Naive thymus-derived CD8-positive, alpha-beta T cell (primary cell): ENCODE data around the gene VPS35L. TPM values are rescaled to one million over a fixed set of nuclear protein-coding genes. Genes with fewer than 3 reads are reported as not detected.
A peak's percentile ranks its signal among the peaks of the same experiment; 100 is the strongest.

Experiments used
- ATAC-seq, 2 donors: fragments of 150-1000 bp; cut with Tn5 transposase in 1 of 2; sonication (Bioruptor Pico), chemical (Tn5 transposase) in 1 of 2; 1 replicate in 1 of 2; 2 replicates in 1 of 2; pipeline ENCODE4 v1.10.0; 2021; ENCODE audit warnings: mild to moderate bottlenecking in 2 of 2, moderate library complexity in 2 of 2
- POLR2A ChIA-PET: fragments of 350-600 bp; sonication (Branson Sonifier 250); formaldehyde crosslinking; loops from one replicate; lab custom pipeline; 2021; ENCODE audit warnings: antibody characterized with exemption; lab: Charles Lee
- DNase-seq, 10 donors: peaks; one replicate each; pipeline versions ENCODE4 v3.0.0 to v3.0.0-alpha.2; 2020 to 2022
- H3K27ac Mint-ChIP-seq, 10 donors: one replicate each; pipeline ENCODE4 v1.8.0; 2020 to 2022; ENCODE audit warnings: mild to moderate bottlenecking in 10 of 10, mixed read lengths in 10 of 10, moderate library complexity in 4 of 10, inconsistent platforms in 1 of 10
- H3K27me3 Mint-ChIP-seq, 5 donors: one replicate each; pipeline ENCODE4 v1.8.0; 2021 to 2022; ENCODE audit warnings: mixed read lengths in 5 of 5
- H3K36me3 Mint-ChIP-seq, 3 donors: one replicate each; pipeline ENCODE4 v1.8.0; 2020 to 2022; ENCODE audit warnings: mixed read lengths in 3 of 3, mild to moderate bottlenecking in 2 of 3, inconsistent platforms in 1 of 3
- H3K4me1 Mint-ChIP-seq, 4 donors: one replicate each; pipeline ENCODE4 v1.8.0; 2021 to 2022; ENCODE audit warnings: mixed read lengths in 4 of 4
- H3K4me3 Mint-ChIP-seq, 10 donors: one replicate each; pipeline ENCODE4 v1.8.0; 2020 to 2022; ENCODE audit warnings: mild to moderate bottlenecking in 10 of 10, mixed read lengths in 10 of 10, moderate library complexity in 6 of 10, inconsistent platforms in 1 of 10
- H3K9me3 Mint-ChIP-seq, 9 donors: one replicate each; pipeline ENCODE4 v1.8.0; 2020 to 2022; ENCODE audit warnings: mixed read lengths in 9 of 9, mild to moderate bottlenecking in 3 of 9, inconsistent platforms in 1 of 9, moderate library complexity in 1 of 9
- polyA plus RNA-seq, 3 donors: library from polyadenylated mRNA; unstranded; fragments of 300-500 nt; fragmentation: Illumina TruSeq; gene quantifications; one replicate each; pipeline ENCODE4 v1.2.3, GENCODE V29; 2021
- total RNA-seq, 8 experiments: library from RNA in 2 of 8; stranded (reverse) in 2 of 8; gene quantifications; one replicate each; pipeline ENCODE4 v1.2.3 and lab custom pipeline; 2021 to 2026

VPS35L gene
- total and polyA plus RNA-seq, 5 experiments from 2014 or later: 41.6 to 53.7 (median 45.6) TPM

- H3K9me3 Mint-ChIP-seq: peaks cover 0 to 7% (median 0%) of the 10 kb centered on the region in 9 donors
- ATAC-seq (no peak), DNase-seq (no peak)
- H3K4me3 Mint-ChIP-seq: no peak overlapping the region
- H3K36me3 Mint-ChIP-seq: peaks cover 19 to 98% (median 69%) of the 10 kb centered on the region in 3 donors
- no peaks in the 10 kb centered on the region for H3K27me3 Mint-ChIP-seq
- POLR2A ChIA-PET: no interaction called here
- peaks cover 0 to 4% (median 0%) of the 10 kb centered on the region in 4 donors for H3K4me1 Mint-ChIP-seq
- peak overlapping the region in 2 of 10 donors; percentile 8 to 18 for H3K27ac Mint-ChIP-seq
These were observed 26.7 kb downstream of the VPS35L start for GRCh38 chr16:19582050-19582831.

GRCh38 chr16:19583665-19584300, 28.3 kb downstream of the VPS35L start:
- H3K9me3 Mint-ChIP-seq: peaks cover 0 to 7% (median 0%) of the 10 kb centered on the region in 9 donors
- no peak overlapping the region for H3K27ac Mint-ChIP-seq
- peaks cover 0 to 4% (median 0%) of the 10 kb centered on the region in 4 donors for H3K4me1 Mint-ChIP-seq
- ATAC-seq: peak; percentile 67 to 76
- no peaks in the 10 kb centered on the region for H3K27me3 Mint-ChIP-seq
- H3K4me3 Mint-ChIP-seq: no peak overlapping the region
- POLR2A ChIA-PET: interaction anchor here (0.9 kb wide), 1 partner anchor 13 kb away, joined by 3 read pairs; no protein-coding TSS in a partner anchor
- peaks cover 19 to 92% (median 57%) of the 10 kb centered on the region in 3 donors for H3K36me3 Mint-ChIP-seq
- peak in 5 of 10 donors; percentile 7 to 35 (median 15) for DNase-seq

- POLR2A ChIA-PET: no interaction called here
- no peak for DNase-seq
These were observed 33.2 kb downstream of the VPS35L start for GRCh38 chr16:19588661-19589060.

GRCh38 chr16:19589106-19589505, 33.6 kb downstream of the VPS35L start:
- H3K4me3 Mint-ChIP-seq: no peak overlapping the region
- no peaks in the 10 kb centered on the region for H3K9me3 Mint-ChIP-seq
- ATAC-seq (no peak), DNase-seq (no peak)
- peaks cover 0 to 81% (median 38%) of the 10 kb centered on the region in 3 donors for H3K36me3 Mint-ChIP-seq
- no peak overlapping the region for H3K27ac Mint-ChIP-seq
- no peaks in the 10 kb centered on the region for H3K27me3 Mint-ChIP-seq
- peaks cover 0 to 2% (median 0%) of the 10 kb centered on the region in 4 donors for H3K4me1 Mint-ChIP-seq
- POLR2A ChIA-PET: no interaction called here

More at GRCh38 chr16:19588661-19589060, 33.2 kb downstream of the VPS35L start:
- Mint-ChIP-seq H3K4me3 (no peak overlapping the region), H3K4me1 (peaks cover 0 to 4% (median 0%) of the 10 kb centered on the region in 4 donors), H3K27ac (no peak overlapping the region), H3K27me3 (no peaks in the 10 kb centered on the region), H3K9me3 (no peaks in the 10 kb centered on the region), H3K36me3 (peaks cover 0 to 82% (median 38%) of the 10 kb centered on the region in 3 donors)
- ATAC-seq: no peak

GRCh38 chr16:19589771-19590302, 34.3 kb downstream of the VPS35L start:
- Mint-ChIP-seq H3K4me3 (no peak overlapping the region), H3K36me3 (peaks cover 0 to 77% (median 39%) of the 10 kb centered on the region in 3 donors), H3K4me1 (peaks cover 0 to 2% (median 0%) of the 10 kb centered on the region in 4 donors), H3K27me3 (no peaks in the 10 kb centered on the region), H3K27ac (no peak overlapping the region), H3K9me3 (no peaks in the 10 kb centered on the region)
- ATAC-seq (no peak), DNase-seq (no peak)
- POLR2A ChIA-PET: no interaction called here

GRCh38 chr16:19595043-19595767, 39.7 kb downstream of the VPS35L start:
- no peak overlapping the region for H3K4me3 Mint-ChIP-seq
- H3K36me3 Mint-ChIP-seq: peaks cover 0 to 83% (median 24%) of the 10 kb centered on the region in 3 donors
- H3K27ac Mint-ChIP-seq: peak overlapping the region in 2 of 10 donors; percentile 66 to 81
- peaks cover 0 to 1% (median 0%) of the 10 kb centered on the region in 4 donors for H3K4me1 Mint-ChIP-seq
- ATAC-seq: no peak
- no peak for DNase-seq
- H3K9me3 Mint-ChIP-seq: no peaks in the 10 kb centered on the region
- H3K27me3 Mint-ChIP-seq: no peaks in the 10 kb centered on the region
- POLR2A ChIA-PET: no interaction called here

- Mint-ChIP-seq H3K27ac (peak overlapping the region in 3 of 10 donors; percentile 25 to 64 (median 34)), H3K27me3 (no peaks in the 10 kb centered on the region), H3K36me3 (peaks cover 0 to 78% (median 23%) of the 10 kb centered on the region in 3 donors), H3K4me1 (peaks cover 0 to 1% (median under 1%) of the 10 kb centered on the region in 4 donors), H3K4me3 (no peak overlapping the region), H3K9me3 (no peaks in the 10 kb centered on the region)
- DNase-seq (no peak), ATAC-seq (no peak)
- POLR2A ChIA-PET: interaction anchor here (0.7 kb wide), 1 partner anchor 1078 kb away, joined by 4 read pairs; no protein-coding TSS in a partner anchor
These were observed 43.5 kb downstream of the VPS35L start for GRCh38 chr16:19598805-19599510.

- Mint-ChIP-seq H3K36me3 (peaks cover 10 to 83% (median 28%) of the 10 kb centered on the region in 3 donors), H3K27me3 (no peaks in the 10 kb centered on the region), H3K9me3 (peaks cover 0 to under 1% (median 0%) of the 10 kb centered on the region in 9 donors), H3K4me3 (no peak overlapping the region), H3K4me1 (peaks cover 0 to 1% (median under 1%) of the 10 kb centered on the region in 4 donors), H3K27ac (no peak overlapping the region)
- DNase-seq (no peak), ATAC-seq (no peak)
- POLR2A ChIA-PET: interaction anchor here (0.7 kb wide), 1 partner anchor 284 kb away, joined by 3 read pairs; no protein-coding TSS in a partner anchor
These were observed 44.6 kb downstream of the VPS35L start for GRCh38 chr16:19599968-19600716.

GRCh38 chr16:19601083-19601976, 45.8 kb downstream of the VPS35L start:
- Mint-ChIP-seq H3K9me3 (peaks cover 0 to 10% (median 4%) of the 10 kb centered on the region in 9 donors), H3K27me3 (no peaks in the 10 kb centered on the region), H3K4me3 (no peak overlapping the region), H3K4me1 (peaks cover 0 to 1% (median under 1%) of the 10 kb centered on the region in 4 donors), H3K36me3 (peaks cover 22 to 83% (median 40%) of the 10 kb centered on the region in 3 donors), H3K27ac (no peak overlapping the region)
- ATAC-seq (no peak), DNase-seq (peak in 6 of 10 donors; percentile 19 to 45 (median 28))
- POLR2A ChIA-PET: no interaction called here

- no peak for DNase-seq
- Mint-ChIP-seq H3K27me3 (no peaks in the 10 kb centered on the region), H3K27ac (no peak overlapping the region), H3K4me3 (no peak overlapping the region), H3K9me3 (peaks cover 0 to 10% (median 4%) of the 10 kb centered on the region in 9 donors), H3K4me1 (peaks cover 0 to 3% (median under 1%) of the 10 kb centered on the region in 4 donors), H3K36me3 (peaks cover 22 to 88% (median 56%) of the 10 kb centered on the region in 3 donors)
- POLR2A ChIA-PET: no interaction called here
- no peak for ATAC-seq
These were observed 49.4 kb downstream of the VPS35L start for GRCh38 chr16:19604911-19605310.
